Jurkat, Clone E6-1 (cell line): ENCODE data around the gene INPP5A.
A peak's percentile ranks its signal among the peaks of the same experiment; 100 is the strongest.

Experiments used
- DNase-seq: peaks from one replicate; pipeline ENCODE4 v3.0.0-alpha.2; 2011; ENCODE audit warnings: low read depth, low spot score
- H3K4me3 ChIP-seq: 2 replicates; pipeline ENCODE4 v1.5.1; 2011; ENCODE audit warnings: mild to moderate bottlenecking, low read length, control low read depth, moderate library complexity

INPP5A gene

GRCh38 chr10:132685101-132685891 lies 147.7 kb downstream of the INPP5A start:
- H3K4me3 ChIP-seq, result no peak overlapping the region

GRCh38 chr10:132685921-132686680 lies 148.5 kb downstream of the INPP5A start:
- DNase-seq, result no peak
- no peak overlapping the region for H3K4me3 ChIP-seq

More at GRCh38 chr10:132685101-132685891, 147.7 kb downstream of the INPP5A start:
- peak; percentile 4 for DNase-seq

GRCh38 chr10:132687181-132687892 lies 149.8 kb downstream of the INPP5A start:
- no peak for DNase-seq
- H3K4me3 ChIP-seq, result no peak overlapping the region

GRCh38 chr10:132687893-132688579 lies 150.4 kb downstream of the INPP5A start:
- DNase-seq, result no peak
- H3K4me3 ChIP-seq, result no peak overlapping the region

GRCh38 chr10:132688580-132689420 lies 151.2 kb downstream of the INPP5A start:
- DNase-seq, result no peak
- no peak overlapping the region for H3K4me3 ChIP-seq

- no peak overlapping the region for H3K4me3 ChIP-seq
- no peak for DNase-seq
Observed at GRCh38 chr10:132689721-132690360, 152.3 kb downstream of the INPP5A start.

- H3K4me3 ChIP-seq, result no peak overlapping the region
- DNase-seq, result no peak
Observed at GRCh38 chr10:132690401-132690800, 152.8 kb downstream of the INPP5A start.

- no peak overlapping the region for H3K4me3 ChIP-seq
- DNase-seq, result no peak
Observed at GRCh38 chr10:132690821-132691610, 153.4 kb downstream of the INPP5A start.

GRCh38 chr10:132691711-132692153 lies 154.1 kb downstream of the INPP5A start:
- DNase-seq, result no peak
- H3K4me3 ChIP-seq, result no peak overlapping the region

- no peak overlapping the region for H3K4me3 ChIP-seq
- no peak for DNase-seq
Observed at GRCh38 chr10:132692311-132692710, 154.7 kb downstream of the INPP5A start.

GRCh38 chr10:132693676-132694075 lies 156.1 kb downstream of the INPP5A start:
- no peak for DNase-seq
- no peak overlapping the region for H3K4me3 ChIP-seq

GRCh38 chr10:132696204-132696603 lies 158.6 kb downstream of the INPP5A start:
- DNase-seq, result peak; percentile 5
- no peak overlapping the region for H3K4me3 ChIP-seq

GRCh38 chr10:132696728-132697577 lies 159.4 kb downstream of the INPP5A start:
- no peak overlapping the region for H3K4me3 ChIP-seq
- DNase-seq, result no peak

GRCh38 chr10:132697578-132698200 lies 160.1 kb downstream of the INPP5A start:
- no peak overlapping the region for H3K4me3 ChIP-seq
- DNase-seq, result no peak

GRCh38 chr10:132698211-132698751 lies 160.7 kb downstream of the INPP5A start:
- no peak overlapping the region for H3K4me3 ChIP-seq
- no peak for DNase-seq
